Tibial nerve (tissue), 4 donors: Measurements from ENCODE around the gene TBC1D22B.

ENCODE experiments used
- CTCF ChIP-seq, 5 experiments: fragments of 200-600 bp in 3 of 5; fragments of 450-650 bp in 2 of 5; sonication (generic) in 3 of 5; IDR thresholded peaks; one replicate each; pipeline ENCODE4 v1.5.1; 2016 to 2019; ENCODE audit warnings: antibody characterized with exemption in 5 of 5, mild to moderate bottlenecking in 3 of 5, moderate library complexity in 2 of 5
- EP300 ChIP-seq, 2 donors: sonication (generic); formaldehyde crosslinking; IDR thresholded peaks; one replicate each; pipeline ENCODE4 v1.6.1; 2017; ENCODE audit warnings: antibody characterized with exemption in 2 of 2, mild to moderate bottlenecking in 1 of 2
- POLR2A ChIP-seq, 2 donors: fragments of 450-650 bp; IDR thresholded peaks; one replicate each; pipeline ENCODE4 v1.6.1; 2017; ENCODE audit warnings: antibody characterized with exemption in 2 of 2, mild to moderate bottlenecking in 2 of 2, moderate library complexity in 2 of 2

GRCh38 chr6:37251211-37251780 is 6.3 kb upstream of the TBC1D22B start:
- TF ChIP-seq CTCF (IDR thresholded peaks at IDR 0.05) (no peak), EP300 (IDR thresholded peaks at IDR 0.05) (no peak), POLR2A (IDR thresholded peaks at IDR 0.05) (no peak)
